B cell (primary cell): ENCODE results near the gene NFATC2. TPM values are rescaled to one million over a fixed set of nuclear protein-coding genes. Genes with fewer than 3 reads are reported as not detected.

ENCODE experiments used
- ATAC-seq: fragments of 200-7000 bp; cut with Tn5 transposase; one replicate; pipeline ENCODE4 v1.10.0; 2021; ENCODE audit warnings: low read depth, mild to moderate bottlenecking, moderate number of reproducible peaks, moderate library complexity
- CTCF ChIA-PET: fragments of 350-600 bp; sonication (Branson Sonifier 250); formaldehyde crosslinking; loops from one replicate; lab custom pipeline; 2021; ENCODE audit warnings: antibody characterized with exemption, inconsistent platforms; lab: Charles Lee
- POLR2A ChIA-PET: fragments of 350-600 bp; sonication (Branson Sonifier 250); formaldehyde crosslinking; loops from one replicate; lab custom pipeline; 2021; ENCODE audit warnings: antibody characterized with exemption; lab: Charles Lee
- DNase-seq: peaks from one replicate; pipeline ENCODE4 v3.0.0; 2013
- H2AFZ ChIP-seq: 2 replicates; pipeline ENCODE4 v1.6.1; 2012; ENCODE audit warnings: mild to moderate bottlenecking, low read depth, low read length; ENCODE audit not compliant: insufficient read depth, poor library complexity, severe bottlenecking
- H3K27ac ChIP-seq, 2 donors: 1 replicate in 1 of 2; 2 replicates in 1 of 2; pipeline ENCODE4 v1.5.1; 2012 to 2013; ENCODE audit warnings: low read length in 2 of 2, mild to moderate bottlenecking in 2 of 2, moderate library complexity in 1 of 2
- H3K27me3 ChIP-seq, 4 experiments: fragments of 200-600 bp in 1 of 4; sonication (generic) in 1 of 4; replicated peaks in 1 of 4; 1 replicate in 2 of 4; 2 replicates in 2 of 4; pipeline versions ENCODE4 v1.6.1 to v1.7.0; 2013 to 2016; ENCODE audit warnings: low read length in 3 of 4, mild to moderate bottlenecking in 2 of 4, mixed read lengths in 1 of 4, moderate library complexity in 1 of 4; ENCODE audit not compliant: insufficient read depth in 4 of 4, control insufficient read depth in 3 of 4; ENCODE audit errors: control extremely low read depth in 1 of 4
- H3K36me3 ChIP-seq, 2 experiments: replicated peaks in 1 of 2; 1 replicate in 1 of 2; 2 replicates in 1 of 2; pipeline versions ENCODE4 v1.6.1 to v1.7.1; 2013; ENCODE audit warnings: low read length in 1 of 2; ENCODE audit not compliant: insufficient read depth in 2 of 2, control insufficient read depth in 1 of 2; ENCODE audit errors: control extremely low read depth in 1 of 2, extremely low read depth in 1 of 2
- H3K4me1 ChIP-seq, 2 donors: fragments of 200-600 bp in 1 of 2; sonication (generic) in 1 of 2; 1 replicate in 1 of 2; 2 replicates in 1 of 2; pipeline versions ENCODE4 v1.5.1 to v1.6.1; 2013 to 2017; ENCODE audit warnings: low read length in 2 of 2; ENCODE audit not compliant: control insufficient read depth in 2 of 2, insufficient read depth in 2 of 2
- H3K4me2 ChIP-seq: replicated peaks from 2 replicates; pipeline ENCODE3; 2012; ENCODE audit warnings: mild to moderate bottlenecking, low read depth, low read length; ENCODE audit not compliant: poor library complexity, severe bottlenecking
- H3K4me3 ChIP-seq, 5 experiments: fragments of 200-600 bp in 1 of 5; sonication (generic) in 1 of 5; 1 replicate in 3 of 5; 2 replicates in 2 of 5; pipeline versions ENCODE4 v1.5.1 to v1.7.0; 2011 to 2016; ENCODE audit warnings: low read length in 4 of 5, mild to moderate bottlenecking in 4 of 5, low read depth in 2 of 5, control low read depth in 1 of 5, moderate library complexity in 1 of 5; ENCODE audit not compliant: insufficient read depth in 1 of 5; ENCODE audit errors: control extremely low read depth in 1 of 5, extremely low read depth in 1 of 5
- H3K79me2 ChIP-seq: fragments of 200-600 bp; sonication (generic); one replicate; pipeline ENCODE4 v1.6.0; 2016; ENCODE audit warnings: low read length; ENCODE audit not compliant: control insufficient read depth, insufficient read depth
- H3K9ac ChIP-seq: fragments of 200-600 bp; sonication (generic); 2 replicates; pipeline ENCODE4 v1.6.1; 2017; ENCODE audit warnings: mild to moderate bottlenecking, low read length, moderate library complexity
- H3K9me3 ChIP-seq, 3 donors: one replicate each; pipeline versions ENCODE4 v1.6.1 to v1.7.1; 2013; ENCODE audit warnings: low read length in 2 of 3; ENCODE audit not compliant: control insufficient read depth in 2 of 3, insufficient read depth in 1 of 3; ENCODE audit errors: control extremely low read depth in 1 of 3
- H4K20me1 ChIP-seq: 2 replicates; pipeline ENCODE4 v1.6.0; 2012; ENCODE audit warnings: mild to moderate bottlenecking, low read length; ENCODE audit not compliant: insufficient read depth, control insufficient read depth, poor library complexity, severe bottlenecking
- H3K27ac Mint-ChIP-seq: one replicate; pipeline ENCODE4 v1.8.0; 2021; ENCODE audit warnings: mixed read lengths
- H3K27me3 Mint-ChIP-seq: one replicate; pipeline ENCODE4 v1.8.0; 2021; ENCODE audit warnings: mixed read lengths
- H3K4me1 Mint-ChIP-seq: one replicate; pipeline ENCODE4 v1.8.0; 2021; ENCODE audit warnings: mixed read lengths
- H3K4me3 Mint-ChIP-seq: one replicate; pipeline ENCODE4 v1.8.0; 2021; ENCODE audit warnings: mixed read lengths
- H3K9me3 Mint-ChIP-seq: one replicate; pipeline ENCODE4 v1.8.0; 2022; ENCODE audit warnings: mixed read lengths; ENCODE audit not compliant: insufficient read depth
- EZH2 ChIP-seq: IDR thresholded peaks from 2 replicates; pipeline ENCODE4 v1.6.1; 2012; ENCODE audit warnings: borderline replicate concordance, low read depth, mild to moderate bottlenecking, moderate library complexity, low read length; ENCODE audit not compliant: insufficient read depth, poor library complexity, severe bottlenecking
- WGBS: methylation state at CpG from one replicate; pipeline ENCODE4 v1.1.5; 2013; ENCODE audit warnings: missing lambda C conversion rate; ENCODE audit not compliant: insufficient coverage; 5-methylcytosine and 5-hydroxymethylcytosine counted together
- intact Hi-C: fragments of 100-400 bp; cut with micrococcal nuclease; formaldehyde crosslinking; loops from one replicate; pipeline ENCODE4 v1.10.0; 2022
- polyA plus RNA-seq: library from polyadenylated mRNA; depleted of rRNA; stranded (reverse); fragments of >200 nt; gene quantifications from 2 replicates; pipeline ENCODE4 v1.2.3, GENCODE V29; 2012
- total RNA-seq, 2 donors: library from RNA; stranded (reverse); fragments of 120-200 nt in 1 of 2; gene quantifications; 1 replicate in 1 of 2; 2 replicates in 1 of 2; pipeline versions ENCODE4 v1.2.3 to v1.2.4, GENCODE V29; 2013 to 2022
- TF ChIP-seq, protein P1 (sequence below): fragments of 200-600 bp; IDR thresholded peaks from one replicate; pipeline ENCODE4 v1.8.0; 2022; ENCODE audit warnings: antibody characterized with exemption, mild to moderate bottlenecking

NFATC2 gene
- total and polyA plus RNA-seq, 2 donors (not counting 1 experiment from before 2014, with no cell fraction given) = 10.1 to 38.0 TPM

DNA sequence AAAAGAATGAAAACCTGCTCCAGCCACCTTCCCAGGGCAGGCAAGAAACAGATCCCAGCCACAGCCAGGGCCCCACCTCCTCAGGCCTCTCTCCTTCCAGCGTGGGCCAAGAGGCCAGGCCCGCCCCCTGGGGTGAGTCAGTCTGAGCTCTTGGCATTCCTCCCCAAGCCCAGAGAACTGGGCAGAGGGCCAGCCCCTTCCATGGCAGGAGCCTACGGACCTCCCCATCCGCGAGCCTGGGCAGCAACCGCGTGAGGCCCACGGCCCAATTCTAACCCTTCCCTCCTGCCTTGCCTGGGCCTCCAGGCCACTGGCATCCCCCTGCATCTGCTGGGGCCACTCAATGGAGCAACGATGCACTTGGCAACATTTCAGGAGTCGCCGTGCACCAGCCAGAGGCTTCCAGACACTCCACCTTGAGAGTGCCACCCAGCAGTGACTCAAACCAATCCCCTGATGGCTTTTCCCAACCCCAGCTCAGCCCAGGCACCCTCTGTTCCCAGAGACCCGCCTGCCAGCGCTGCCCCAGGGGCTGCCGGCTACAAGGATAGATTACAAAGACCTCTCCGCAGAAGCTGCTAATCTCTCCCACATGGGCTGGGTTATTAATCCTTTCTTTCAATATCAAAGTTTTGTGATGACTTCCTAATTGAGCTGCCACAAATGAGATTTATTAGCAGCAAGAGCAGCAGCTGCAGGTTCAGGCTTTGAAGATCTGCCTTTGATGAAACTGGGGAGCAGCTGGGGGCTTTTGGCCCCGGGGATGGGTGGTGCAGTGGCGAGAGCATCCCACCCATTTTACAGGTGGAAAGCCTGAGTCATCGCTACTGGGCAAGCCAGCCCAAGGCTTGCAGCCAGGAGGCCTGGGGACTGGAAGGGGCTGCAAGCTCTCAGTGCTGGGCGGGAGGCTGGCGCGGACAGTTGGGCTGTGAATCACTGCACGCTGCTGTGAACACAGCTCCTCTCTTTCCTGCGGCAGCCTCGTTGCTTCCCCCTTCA is 85.7 kb downstream of the NFATC2 start:
- ChIA-PET POLR2A (interaction anchor here (0.6 to 1.4 kb wide), 2 partner anchors 24 to 86 kb away, joined by 3 to 4 read pairs; partner anchors contain the start of gene NFATC2), CTCF (interaction anchor here (0.6 to 2.3 kb wide), 13 partner anchors 8 to 469 kb away, joined by 3 to 11 read pairs (median 4); no protein-coding TSS in a partner anchor)
- peak overlapping the region in 1 of 2 donors; percentile 12 for H3K27ac ChIP-seq
- peaks cover 42% of the 10 kb centered on the region for H4K20me1 ChIP-seq
- no peak overlapping the region for H2AFZ ChIP-seq
- H3K79me2 ChIP-seq = peaks cover 25% of the 10 kb centered on the region
- intact Hi-C loops = no loop called here
- no peaks in the 10 kb centered on the region for H3K27me3 Mint-ChIP-seq
- 60% methylated on average over 21 of the region's 24 CpGs for WGBS
- peaks cover 43 to 51% of the 10 kb centered on the region in 2 donors for H3K4me1 ChIP-seq
- peaks cover 0 to 59% of the 10 kb centered on the region in 2 experiments for H3K36me3 ChIP-seq
- H3K4me2 ChIP-seq = peak overlapping the region; percentile 65
- DNase-seq = peak; percentile 34
- peak overlapping the region in 1 of 5 experiments; percentile 36 for H3K4me3 ChIP-seq
- peak; percentile 31 for ATAC-seq
- H3K9me3 ChIP-seq = peaks cover 0 to 20% (median 5%) of the 10 kb centered on the region in 3 donors
- H3K4me1 Mint-ChIP-seq = peaks cover 45% of the 10 kb centered on the region
- TF ChIP-seq, protein P1, sequence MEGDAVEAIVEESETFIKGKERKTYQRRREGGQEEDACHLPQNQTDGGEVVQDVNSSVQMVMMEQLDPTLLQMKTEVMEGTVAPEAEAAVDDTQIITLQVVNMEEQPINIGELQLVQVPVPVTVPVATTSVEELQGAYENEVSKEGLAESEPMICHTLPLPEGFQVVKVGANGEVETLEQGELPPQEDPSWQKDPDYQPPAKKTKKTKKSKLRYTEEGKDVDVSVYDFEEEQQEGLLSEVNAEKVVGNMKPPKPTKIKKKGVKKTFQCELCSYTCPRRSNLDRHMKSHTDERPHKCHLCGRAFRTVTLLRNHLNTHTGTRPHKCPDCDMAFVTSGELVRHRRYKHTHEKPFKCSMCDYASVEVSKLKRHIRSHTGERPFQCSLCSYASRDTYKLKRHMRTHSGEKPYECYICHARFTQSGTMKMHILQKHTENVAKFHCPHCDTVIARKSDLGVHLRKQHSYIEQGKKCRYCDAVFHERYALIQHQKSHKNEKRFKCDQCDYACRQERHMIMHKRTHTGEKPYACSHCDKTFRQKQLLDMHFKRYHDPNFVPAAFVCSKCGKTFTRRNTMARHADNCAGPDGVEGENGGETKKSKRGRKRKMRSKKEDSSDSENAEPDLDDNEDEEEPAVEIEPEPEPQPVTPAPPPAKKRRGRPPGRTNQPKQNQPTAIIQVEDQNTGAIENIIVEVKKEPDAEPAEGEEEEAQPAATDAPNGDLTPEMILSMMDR = no peak
- TF ChIP-seq EZH2 = no peak
- peak overlapping the region; percentile 64 for H3K4me3 Mint-ChIP-seq
- no peaks in the 10 kb centered on the region for H3K27me3 ChIP-seq
- H3K27ac Mint-ChIP-seq = peak overlapping the region; percentile 56
- H3K9ac ChIP-seq = peak overlapping the region; percentile 25
- H3K9me3 Mint-ChIP-seq = peaks cover 3% of the 10 kb centered on the region
